ENCODE results near the gene MS4A18. TPM values are rescaled to one million over a fixed set of nuclear protein-coding genes. Genes with fewer than 3 reads are reported as not detected.

MS4A18 gene
- total and polyA plus RNA-seq, 2 donors (not counting 3 experiments of a cell fraction or from before 2014, with no cell fraction given): not detected

- intact Hi-C loops (cut with micrococcal nuclease): loop anchor here (2.0 kb wide), 1 partner anchor 63 kb away; no protein-coding TSS in a partner anchor
- Histone ChIP-seq H3K4me1 (ENCODE audit: control insufficient read depth, extremely low read depth, insufficient read depth, low read length) (no peaks in the 10 kb centered on the region), H3K79me2 (ENCODE audit: control insufficient read depth, insufficient read depth, low read length) (no peaks in the 10 kb centered on the region), H3K36me3 (ENCODE audit: control insufficient read depth in 2 of 2, extremely low read depth in 1 of 2, insufficient read depth in 2 of 2, low read length in 2 of 2) (no peaks in the 10 kb centered on the region), H3K9ac (replicated peaks; ENCODE audit: extremely low read depth, insufficient read depth, low read length) (no peak overlapping the region), H3K4me3 (replicated peaks in 1 of 3; ENCODE audit: insufficient read depth in 1 of 3, low read depth in 1 of 3, low read length in 3 of 3) (no peak overlapping the region), H3K27ac (ENCODE audit: insufficient read depth, low read depth, low read length) (no peak overlapping the region), H3K4me2 (ENCODE audit: insufficient read depth, low read length) (no peak overlapping the region), H3K27me3 (ENCODE audit: control insufficient read depth in 2 of 2, insufficient read depth in 2 of 2, low read length in 2 of 2) (peaks cover 0 to 1% of the 10 kb centered on the region in 2 experiments), H4K20me1 (replicated peaks; ENCODE audit: control insufficient read depth, extremely low read depth, insufficient read depth, low read length) (no peaks in the 10 kb centered on the region), H3K9me1 (replicated peaks; ENCODE audit: control insufficient read depth, extremely low read depth, insufficient read depth, low read length) (no peaks in the 10 kb centered on the region), H2AFZ (ENCODE audit: low read depth, low read length) (no peak overlapping the region), H3K9me3 (replicated peaks; ENCODE audit: control insufficient read depth, insufficient read depth, low read length) (no peaks in the 10 kb centered on the region)
- POLR2A ChIA-PET: no interaction called here
- dilution Hi-C loops (cut with MboI; ENCODE audit: extremely low pct_ligation_motif_present, low sequenced_read_pairs): no loop called here
- TF ChIP-seq CTCF (IDR thresholded peaks at IDR 0.05; ENCODE audit: extremely low read depth in 1 of 2, insufficient read depth in 1 of 2, low read depth in 1 of 2, low read length in 2 of 2): no peak
- TF ChIP-seq MYC (IDR thresholded peaks at IDR 0.05; ENCODE audit: low read depth, low read length): no peak
- no peak for TF ChIP-seq EZH2 (IDR thresholded peaks at IDR 0.05; ENCODE audit: borderline replicate concordance, low read depth, low read length, severe bottlenecking)
- no peak for TF ChIP-seq JUN (IDR thresholded peaks at IDR 0.05; ENCODE audit: borderline replicate concordance, insufficient read depth, insufficient read length, low read depth)
- no peak for TF ChIP-seq POLR2A (IDR thresholded peaks at IDR 0.05; ENCODE audit: low read depth, low read length)
- TF ChIP-seq POLR2AphosphoS5 (IDR thresholded peaks at IDR 0.05; ENCODE audit: insufficient read depth, low read depth, low read length): no peak
- no peak for TF ChIP-seq MAX (IDR thresholded peaks at IDR 0.05; ENCODE audit: insufficient read depth, insufficient read length)
- no peak for TF ChIP-seq GATA2 (IDR thresholded peaks at IDR 0.05; ENCODE audit: insufficient read depth, insufficient read length, low read depth, low read length)
- TF ChIP-seq FOS (IDR thresholded peaks at IDR 0.05; ENCODE audit: borderline replicate concordance, insufficient read depth, low read length): no peak
- CTCF ChIA-PET: interaction anchor here (1.8 to 2.4 kb wide), 3 partner anchors 63 to 337 kb away, joined by 4 to 11 read pairs (median 4); no protein-coding TSS in a partner anchor
- FAIRE-seq: no peak
- no TSS peak for BruUV-seq (replicated peaks)
- DNase-seq (ENCODE audit: low read depth, low spot score): no peak
These were observed 24.6 kb upstream of the MS4A18 start for GRCh38 chr11:60699936-60700335.

Data from endothelial cell of umbilical vein (primary cell).